WTC11 (cell line): ENCODE data around the gene MDM4. TPM values are rescaled to one million over a fixed set of nuclear protein-coding genes. Genes with fewer than 3 reads are reported as not detected.

Experiments used
- ATAC-seq: fragments of 200-7000 bp; cut with Tn5 transposase; 2 replicates; pipeline ENCODE4 v1.10.0; 2021; ENCODE audit warnings: mild to moderate bottlenecking, moderate library complexity
- CTCF ChIA-PET: fragments of 300-600 bp; sonication (Branson Sonifier 250); formaldehyde crosslinking; loops from one replicate; lab custom pipeline; 2021; ENCODE audit warnings: antibody characterized with exemption; lab: Charles Lee
- POLR2A ChIA-PET: fragments of 350-600 bp; sonication (Branson Sonifier 250); formaldehyde crosslinking; loops from one replicate; lab custom pipeline; 2021; ENCODE audit warnings: antibody characterized with exemption; lab: Charles Lee
- DNase-seq: peaks from one replicate; pipeline ENCODE4 v3.0.0; 2021; ENCODE audit warnings: low spot score
- H3K27ac Mint-ChIP-seq: 2 replicates; pipeline ENCODE4 v1.8.0; 2021; ENCODE audit warnings: mixed read lengths
- H3K27me3 Mint-ChIP-seq: 2 replicates; pipeline ENCODE4 v1.8.0; 2021; ENCODE audit warnings: low read depth, mild to moderate bottlenecking, moderate library complexity, mixed read lengths
- H3K36me3 Mint-ChIP-seq: 2 replicates; pipeline ENCODE4 v1.8.0; 2021; ENCODE audit warnings: mixed read lengths
- H3K4me1 Mint-ChIP-seq: 2 replicates; pipeline ENCODE4 v1.8.0; 2022; ENCODE audit warnings: mixed read lengths
- H3K4me3 Mint-ChIP-seq: 2 replicates; pipeline ENCODE4 v1.8.0; 2021; ENCODE audit warnings: mild to moderate bottlenecking, moderate library complexity, mixed read lengths
- H3K9me3 Mint-ChIP-seq: 2 replicates; pipeline ENCODE4 v1.8.0; 2021; ENCODE audit warnings: mixed read lengths
- AR ChIP-seq: fragments of 250-450 bp; sonication (Bioruptor Pico); IDR thresholded peaks from 2 replicates; pipeline ENCODE4 v1.9.0; 2021; ENCODE audit warnings: mild to moderate bottlenecking
- CBFB ChIP-seq: sonication (generic); formaldehyde crosslinking; IDR thresholded peaks from 2 replicates; pipeline ENCODE4 v1.8.1; 2022; ENCODE audit warnings: mild to moderate bottlenecking, low read depth, missing genetic modification reagents
- CREM ChIP-seq: sonication (generic); formaldehyde crosslinking; IDR thresholded peaks from 2 replicates; pipeline ENCODE4 v1.8.1; 2022; ENCODE audit warnings: mild to moderate bottlenecking, missing genetic modification reagents, moderate library complexity
- ELF4 ChIP-seq: sonication (generic); formaldehyde crosslinking; IDR thresholded peaks from 2 replicates; pipeline ENCODE4 v1.8.1; 2022; ENCODE audit warnings: low read depth, mild to moderate bottlenecking, moderate library complexity, missing genetic modification reagents
- ESRRA ChIP-seq: sonication (generic); formaldehyde crosslinking; IDR thresholded peaks from 2 replicates; pipeline ENCODE4 v1.8.1; 2022; ENCODE audit warnings: mild to moderate bottlenecking, missing genetic modification reagents, borderline replicate concordance
- ETV6 ChIP-seq: sonication (generic); formaldehyde crosslinking; IDR thresholded peaks from 2 replicates; pipeline ENCODE4 v1.8.1; 2022; ENCODE audit warnings: mild to moderate bottlenecking, missing genetic modification reagents
- FOXJ3 ChIP-seq: sonication (generic); formaldehyde crosslinking; IDR thresholded peaks from 2 replicates; pipeline ENCODE4 v1.9.0; 2021; ENCODE audit warnings: missing genetic modification reagents, mild to moderate bottlenecking, borderline replicate concordance
- FOXK1 ChIP-seq: sonication (generic); formaldehyde crosslinking; IDR thresholded peaks from 2 replicates; pipeline ENCODE4 v1.8.0; 2022; ENCODE audit warnings: mild to moderate bottlenecking, moderate library complexity, missing genetic modification reagents
- GABPB1 ChIP-seq: sonication (generic); formaldehyde crosslinking; IDR thresholded peaks from 2 replicates; pipeline ENCODE4 v1.8.1; 2023; ENCODE audit warnings: mild to moderate bottlenecking, missing genetic modification reagents
- GRHL2 ChIP-seq: fragments of 250-450 bp; sonication (Bioruptor Pico); IDR thresholded peaks from 2 replicates; pipeline ENCODE4 v1.8.0; 2022; ENCODE audit warnings: mild to moderate bottlenecking, moderate library complexity; ENCODE audit not compliant: insufficient replicate concordance, severe bottlenecking
- IRF2 ChIP-seq: sonication (generic); formaldehyde crosslinking; IDR thresholded peaks from 2 replicates; pipeline ENCODE4 v1.8.0; 2022; ENCODE audit warnings: low read depth, missing genetic modification reagents, borderline replicate concordance
- NFYB ChIP-seq: sonication (generic); formaldehyde crosslinking; conservative IDR thresholded peaks from 2 replicates; pipeline ENCODE4 v1.8.0; 2022; ENCODE audit warnings: low read depth, missing genetic modification reagents
- NR1H2 ChIP-seq: sonication (generic); formaldehyde crosslinking; IDR thresholded peaks from 2 replicates; pipeline ENCODE4 v1.9.0; 2021; ENCODE audit warnings: mild to moderate bottlenecking, moderate library complexity, missing genetic modification reagents
- NR3C1 ChIP-seq: sonication (generic); formaldehyde crosslinking; conservative IDR thresholded peaks from 2 replicates; pipeline ENCODE4 v1.8.1; 2023; ENCODE audit warnings: low read depth, mild to moderate bottlenecking, missing genetic modification reagents
- PRDM15 ChIP-seq: sonication (generic); formaldehyde crosslinking; IDR thresholded peaks from 2 replicates; pipeline ENCODE4 v1.8.0; 2022; ENCODE audit warnings: missing genetic modification reagents
- RELA ChIP-seq: sonication (generic); formaldehyde crosslinking; IDR thresholded peaks from 2 replicates; pipeline ENCODE4 v1.8.1; 2022; ENCODE audit warnings: missing genetic modification reagents, mild to moderate bottlenecking, borderline replicate concordance
- TEAD4 ChIP-seq: sonication (generic); formaldehyde crosslinking; IDR thresholded peaks from 2 replicates; pipeline ENCODE4 v1.8.0; 2022; ENCODE audit warnings: mild to moderate bottlenecking, missing genetic modification reagents
- ZNF121 ChIP-seq: sonication (generic); formaldehyde crosslinking; IDR thresholded peaks from 2 replicates; pipeline ENCODE4 v1.8.0; 2023; ENCODE audit warnings: missing genetic modification reagents
- ZNF263 ChIP-seq: sonication (generic); formaldehyde crosslinking; IDR thresholded peaks from 2 replicates; pipeline ENCODE4 v1.8.1; 2022; ENCODE audit warnings: low read depth, mild to moderate bottlenecking, moderate library complexity, missing genetic modification reagents
- ZNF671 ChIP-seq: fragments of 250-450 bp; sonication (Bioruptor Pico); IDR thresholded peaks from 2 replicates; pipeline ENCODE4 v1.8.0; 2021; ENCODE audit warnings: mild to moderate bottlenecking
- total RNA-seq: library from RNA; stranded (reverse); gene quantifications from 3 replicates; pipeline ENCODE4 v1.2.3, GENCODE V29; 2021
- TF ChIP-seq, protein P1 (sequence below): sonication (generic); formaldehyde crosslinking; IDR thresholded peaks from 2 replicates; pipeline ENCODE4 v1.8.1; 2023; ENCODE audit warnings: mild to moderate bottlenecking, missing genetic modification reagents, moderate library complexity
- TF ChIP-seq, protein P2 (sequence below): sonication (generic); formaldehyde crosslinking; IDR thresholded peaks from 2 replicates; pipeline ENCODE4 v1.8.0; 2023; ENCODE audit warnings: mild to moderate bottlenecking, missing genetic modification reagents

MDM4 gene
- total RNA-seq, 1 experiment from 2014 or later: 76.2 TPM

DNA sequence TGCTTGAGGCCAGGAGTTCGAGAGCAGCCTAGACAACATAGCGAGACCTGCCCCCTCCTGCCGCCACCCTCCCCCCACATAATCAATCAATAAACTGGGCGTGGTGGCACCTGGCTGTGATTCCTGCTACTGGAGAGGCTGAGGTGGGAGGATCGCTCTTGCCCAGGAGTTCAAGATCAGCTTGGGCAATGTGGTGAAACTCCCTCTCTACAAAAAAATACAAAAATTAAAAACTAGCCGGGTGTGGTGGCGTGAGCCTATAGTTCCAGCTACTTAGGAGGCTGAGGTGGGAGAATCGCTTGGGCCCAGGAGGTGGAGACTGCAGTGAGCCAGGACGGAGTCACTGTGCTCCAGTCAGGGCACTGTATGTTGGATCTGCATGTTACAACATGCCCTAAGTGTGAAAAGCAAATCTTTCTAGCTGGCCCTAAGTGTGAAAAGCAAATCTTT, 7.0 kb upstream of the MDM4 start:
- Mint-ChIP-seq H3K9me3 (no peaks in the 10 kb centered on the region), H3K27me3 (peaks cover 3% of the 10 kb centered on the region; the same call in 1 of the 2 replicates)
- POLR2A ChIA-PET: no interaction called here
- no peak for ATAC-seq
- CTCF ChIA-PET: interaction anchor here (19.5 kb wide), 1 partner anchor 62 kb away, joined by 906 read pairs; no protein-coding TSS in a partner anchor
- no peak for TF ChIP-seq NR3C1 (CRISPR knock-in tag)
- TF ChIP-seq RELA (CRISPR knock-in tag): no peak
- TF ChIP-seq ZNF671 (CRISPR knock-in tag): no peak
- no peak for TF ChIP-seq CBFB (CRISPR knock-in tag)
- TF ChIP-seq, protein P1, sequence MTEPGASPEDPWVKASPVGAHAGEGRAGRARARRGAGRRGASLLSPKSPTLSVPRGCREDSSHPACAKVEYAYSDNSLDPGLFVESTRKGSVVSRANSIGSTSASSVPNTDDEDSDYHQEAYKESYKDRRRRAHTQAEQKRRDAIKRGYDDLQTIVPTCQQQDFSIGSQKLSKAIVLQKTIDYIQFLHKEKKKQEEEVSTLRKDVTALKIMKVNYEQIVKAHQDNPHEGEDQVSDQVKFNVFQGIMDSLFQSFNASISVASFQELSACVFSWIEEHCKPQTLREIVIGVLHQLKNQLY: no peak
- TF ChIP-seq, all 79 proteins: peak for 0
- Mint-ChIP-seq H3K27ac (no peak overlapping the region), H3K4me3 (no peak overlapping the region), H3K4me1 (peaks cover 7% of the 10 kb centered on the region), H3K36me3 (no peaks in the 10 kb centered on the region)
- no peak for DNase-seq

GRCh38 chr1:204511366-204511765, 4.8 kb upstream of the MDM4 start:
- Mint-ChIP-seq H3K27ac (no peak overlapping the region), H3K9me3 (no peaks in the 10 kb centered on the region), H3K4me1 (0 out of 2 replicates have a peak, but pooled peaks cover 3% of the 10 kb centered on the region), H3K36me3 (no peaks in the 10 kb centered on the region), H3K27me3 (peaks cover 3% of the 10 kb centered on the region; the same call in 1 of the 2 replicates), H3K4me3 (no peak overlapping the region)
- no peak for DNase-seq
- no peak for TF ChIP-seq NR1H2 (CRISPR knock-in tag)
- no peak for TF ChIP-seq ETV6 (CRISPR knock-in tag)
- TF ChIP-seq FOXK1 (CRISPR knock-in tag): no peak
- TF ChIP-seq ZNF121: no peak
- no peak for TF ChIP-seq GABPB1 (CRISPR knock-in tag)
- no peak for ATAC-seq
- ChIA-PET CTCF (no interaction called here), POLR2A (no interaction called here)

DNA sequence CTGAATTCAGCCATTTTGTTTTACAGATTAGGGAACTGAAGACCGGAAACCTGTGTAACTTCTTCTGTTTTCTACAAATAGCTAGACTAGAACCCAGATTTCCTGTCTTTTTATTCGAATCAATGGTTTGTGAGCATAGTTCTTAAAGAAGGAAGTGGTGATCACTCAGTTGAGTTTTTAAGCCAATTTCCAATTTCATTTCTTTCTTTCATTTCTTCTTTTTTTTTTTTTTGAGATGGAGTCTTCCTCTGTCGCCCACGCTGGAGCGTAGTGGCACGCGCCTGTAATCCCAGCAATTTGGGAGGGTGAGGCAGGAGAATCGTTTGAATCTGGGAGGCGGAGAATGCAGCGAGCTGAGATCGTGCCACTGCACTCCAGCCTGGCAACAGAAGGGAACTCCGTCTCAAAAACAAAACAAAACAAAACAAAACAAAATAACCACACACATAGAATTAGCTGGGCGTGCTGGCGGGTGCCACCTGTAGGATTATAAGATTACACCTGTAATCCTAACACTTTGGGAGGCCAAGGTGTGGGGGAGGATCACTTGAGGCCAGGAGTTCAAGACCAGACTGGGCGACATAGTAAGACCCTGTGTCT, 3.0 kb upstream of the MDM4 start:
- H3K36me3 Mint-ChIP-seq: peaks cover 3% of the 10 kb centered on the region
- H3K9me3 Mint-ChIP-seq: no peaks in the 10 kb centered on the region
- H3K4me1 Mint-ChIP-seq: peaks cover 10% of the 10 kb centered on the region
- no peak overlapping the region for H3K27ac Mint-ChIP-seq
- ChIA-PET POLR2A (interaction anchor here (0.6 to 0.7 kb wide), 3 partner anchors 9 to 59 kb away, joined by 3 to 5 read pairs (median 5); no protein-coding TSS in a partner anchor), CTCF (interaction anchor here (0.7 kb wide), 1 partner anchor 513 kb away, joined by 4 read pairs; no protein-coding TSS in a partner anchor)
- no peak for DNase-seq
- H3K4me3 Mint-ChIP-seq: no peak overlapping the region
- ATAC-seq: no peak
- peaks cover 3% of the 10 kb centered on the region; the same call in 1 of the 2 replicates for H3K27me3 Mint-ChIP-seq
- TF ChIP-seq ESRRA (CRISPR knock-in tag): no peak
- TF ChIP-seq ELF4 (CRISPR knock-in tag): no peak
- no peak for TF ChIP-seq CREM (CRISPR knock-in tag)
- TF ChIP-seq GRHL2 (CRISPR knock-in tag): no peak
- TF ChIP-seq NFYB (CRISPR knock-in tag): no peak
- TF ChIP-seq AR (CRISPR knock-in tag): no peak
- TF ChIP-seq ZNF263 (CRISPR knock-in tag): no peak
- TF ChIP-seq, protein P2, sequence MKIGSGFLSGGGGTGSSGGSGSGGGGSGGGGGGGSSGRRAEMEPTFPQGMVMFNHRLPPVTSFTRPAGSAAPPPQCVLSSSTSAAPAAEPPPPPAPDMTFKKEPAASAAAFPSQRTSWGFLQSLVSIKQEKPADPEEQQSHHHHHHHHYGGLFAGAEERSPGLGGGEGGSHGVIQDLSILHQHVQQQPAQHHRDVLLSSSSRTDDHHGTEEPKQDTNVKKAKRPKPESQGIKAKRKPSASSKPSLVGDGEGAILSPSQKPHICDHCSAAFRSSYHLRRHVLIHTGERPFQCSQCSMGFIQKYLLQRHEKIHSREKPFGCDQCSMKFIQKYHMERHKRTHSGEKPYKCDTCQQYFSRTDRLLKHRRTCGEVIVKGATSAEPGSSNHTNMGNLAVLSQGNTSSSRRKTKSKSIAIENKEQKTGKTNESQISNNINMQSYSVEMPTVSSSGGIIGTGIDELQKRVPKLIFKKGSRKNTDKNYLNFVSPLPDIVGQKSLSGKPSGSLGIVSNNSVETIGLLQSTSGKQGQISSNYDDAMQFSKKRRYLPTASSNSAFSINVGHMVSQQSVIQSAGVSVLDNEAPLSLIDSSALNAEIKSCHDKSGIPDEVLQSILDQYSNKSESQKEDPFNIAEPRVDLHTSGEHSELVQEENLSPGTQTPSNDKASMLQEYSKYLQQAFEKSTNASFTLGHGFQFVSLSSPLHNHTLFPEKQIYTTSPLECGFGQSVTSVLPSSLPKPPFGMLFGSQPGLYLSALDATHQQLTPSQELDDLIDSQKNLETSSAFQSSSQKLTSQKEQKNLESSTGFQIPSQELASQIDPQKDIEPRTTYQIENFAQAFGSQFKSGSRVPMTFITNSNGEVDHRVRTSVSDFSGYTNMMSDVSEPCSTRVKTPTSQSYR (CRISPR knock-in tag): no peak
- no peak for TF ChIP-seq IRF2 (CRISPR knock-in tag)
- no peak for TF ChIP-seq TEAD4
- TF ChIP-seq FOXJ3 (CRISPR knock-in tag): no peak
- no peak for TF ChIP-seq PRDM15 (CRISPR knock-in tag)
